KOPT-K1 (cell line): Measurements from ENCODE around the gene BAIAP2.
A peak's percentile ranks its signal among the peaks of the same experiment; 100 is the strongest.
"Not testable (repeated sequence)": the region's sequence is repeated elsewhere in the genome, so short reads cannot be mapped to it uniquely, and the experiment has no call there.

Source experiments
- H3K27ac ChIP-seq: fragments of 200-600 bp; sonication (generic); 2 replicates; pipeline ENCODE4 v1.5.1; 2016; ENCODE audit warnings: antibody characterized with exemption, mild to moderate bottlenecking, low read depth, low read length; ENCODE audit not compliant: poor library complexity, severe bottlenecking
- H3K36me3 ChIP-seq: fragments of 200-600 bp; sonication (generic); 2 replicates; pipeline ENCODE4 v1.5.1; 2017; ENCODE audit warnings: antibody characterized with exemption, mild to moderate bottlenecking, low read length, moderate library complexity; ENCODE audit not compliant: insufficient read depth
- H3K9me3 ChIP-seq: fragments of 200-600 bp; sonication (generic); 2 replicates; pipeline ENCODE4 v1.5.1; 2017; ENCODE audit warnings: antibody characterized with exemption, low read length, mild to moderate bottlenecking; ENCODE audit not compliant: insufficient read depth, poor library complexity, severe bottlenecking

The BAIAP2 gene

GRCh38 chr17:81026266-81027036 lies 8.5 kb upstream of the BAIAP2 start:
- no peaks in the 10 kb centered on the region for H3K9me3 ChIP-seq
- no peak overlapping the region for H3K27ac ChIP-seq

GRCh38 chr17:81027038-81027437 lies 7.9 kb upstream of the BAIAP2 start:
- Histone ChIP-seq H3K27ac (no peak overlapping the region), H3K9me3 (no peaks in the 10 kb centered on the region), H3K36me3 (no peaks in the 10 kb centered on the region)

More at GRCh38 chr17:81026266-81027036, 8.5 kb upstream of the BAIAP2 start:
- no peaks in the 10 kb centered on the region for H3K36me3 ChIP-seq

GRCh38 chr17:81027591-81028505 lies 7.1 kb upstream of the BAIAP2 start:
- no peak overlapping the region for H3K27ac ChIP-seq
- H3K9me3 ChIP-seq, result no peaks in the 10 kb centered on the region
- H3K36me3 ChIP-seq, result no peaks in the 10 kb centered on the region

- no peaks in the 10 kb centered on the region for H3K36me3 ChIP-seq
- no peak overlapping the region for H3K27ac ChIP-seq
- H3K9me3 ChIP-seq, result no peaks in the 10 kb centered on the region
These were observed 6.5 kb upstream of the BAIAP2 start for GRCh38 chr17:81028506-81028858.

GRCh38 chr17:81029859-81030258 lies 5.1 kb upstream of the BAIAP2 start:
- Histone ChIP-seq H3K36me3 (no peaks in the 10 kb centered on the region), H3K27ac (no peak overlapping the region), H3K9me3 (no peaks in the 10 kb centered on the region)

GRCh38 chr17:81030312-81030711 lies 4.6 kb upstream of the BAIAP2 start:
- not testable (repeated sequence) for H3K27ac ChIP-seq, H3K36me3 ChIP-seq, H3K9me3 ChIP-seq

- Histone ChIP-seq H3K9me3 (no peaks in the 10 kb centered on the region), H3K36me3 (no peaks in the 10 kb centered on the region), H3K27ac (no peak overlapping the region)
These were observed 4.0 kb upstream of the BAIAP2 start for GRCh38 chr17:81030741-81031565.

GRCh38 chr17:81031566-81032550 lies 3.1 kb upstream of the BAIAP2 start:
- H3K9me3 ChIP-seq, result no peaks in the 10 kb centered on the region
- no peak overlapping the region for H3K27ac ChIP-seq
- H3K36me3 ChIP-seq, result no peaks in the 10 kb centered on the region

GRCh38 chr17:81032641-81033480 lies 2.1 kb upstream of the BAIAP2 start:
- Histone ChIP-seq H3K9me3 (no peaks in the 10 kb centered on the region), H3K36me3 (no peaks in the 10 kb centered on the region), H3K27ac (no peak overlapping the region)

- no peak overlapping the region for H3K27ac ChIP-seq
- no peaks in the 10 kb centered on the region for H3K36me3 ChIP-seq
These were observed 1.3 kb upstream of the BAIAP2 start for GRCh38 chr17:81033535-81034167.

GRCh38 chr17:81034168-81034777 lies 678 bp upstream of the BAIAP2 start:
- Histone ChIP-seq H3K9me3 (no peaks in the 10 kb centered on the region), H3K36me3 (no peaks in the 10 kb centered on the region), H3K27ac (peak overlapping the region; percentile 41)

More at GRCh38 chr17:81033535-81034167, 1.3 kb upstream of the BAIAP2 start:
- no peaks in the 10 kb centered on the region for H3K9me3 ChIP-seq

GRCh38 chr17:81035521-81036196 lies 708 bp downstream of the BAIAP2 start:
- Histone ChIP-seq H3K36me3 (no peaks in the 10 kb centered on the region), H3K9me3 (no peaks in the 10 kb centered on the region), H3K27ac (no peak overlapping the region)
